GM18508 (cell line): ENCODE measurements around the gene SLU7.
A peak's percentile ranks its signal among the peaks of the same experiment; 100 is the strongest.

ENCODE experiments used
- ATAC-seq: cut with Tn5 transposase; IDR thresholded peaks from one replicate; pipeline ENCODE4 v1.9.1; 2021; ENCODE audit warnings: moderate number of reproducible peaks; ENCODE audit not compliant: insufficient read depth, unreplicated experiment

SLU7 gene

DNA sequence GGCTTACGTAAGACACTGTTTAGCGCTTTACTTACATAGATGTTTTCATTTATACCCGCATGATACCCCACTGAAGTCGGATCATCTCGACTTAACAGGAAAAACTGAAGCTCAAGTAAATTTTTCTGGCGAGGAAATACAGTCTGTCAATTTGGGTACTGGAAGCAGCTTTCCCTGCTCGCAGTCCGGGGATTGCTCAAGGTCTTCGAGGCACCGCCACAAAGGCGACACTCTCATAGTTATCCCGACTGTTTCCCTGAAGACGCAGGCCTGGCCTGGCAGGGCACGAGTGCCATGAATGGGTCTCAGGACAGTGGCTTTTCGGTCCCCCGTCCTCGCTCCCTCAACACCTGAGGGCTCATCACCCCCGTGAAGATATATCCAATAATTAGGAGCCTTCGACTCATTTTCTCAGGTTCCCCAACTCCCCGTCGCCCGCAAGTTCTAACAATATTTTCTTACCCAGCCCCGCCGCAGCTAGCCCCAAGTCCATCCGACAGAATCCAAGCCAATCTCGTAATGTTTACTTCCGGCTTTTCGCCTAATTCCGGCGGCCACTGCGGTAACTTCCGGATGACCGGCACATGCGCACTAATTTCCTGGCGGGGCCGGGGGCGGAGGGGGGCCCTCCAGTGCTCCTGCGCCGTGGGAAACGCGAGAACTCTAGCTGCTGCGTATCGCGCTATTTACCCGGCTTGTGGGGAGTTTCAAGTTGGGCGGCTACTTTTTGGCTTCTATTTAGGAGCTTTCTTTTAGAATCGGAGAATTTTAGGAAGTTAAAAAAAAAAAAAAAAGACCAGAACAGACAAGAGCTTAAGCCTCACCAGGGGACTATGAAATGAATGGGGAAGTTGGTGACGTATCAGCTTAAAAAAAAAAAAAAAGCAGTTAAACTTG is at the start of gene SLU7:
Gene SLU7 (minus strand): TSS at position 521 of the 897 bp plus-strand sequence. CDS start 3,787 bp downstream, outside the sequence.
- ATAC-seq = peak; percentile 48

DNA sequence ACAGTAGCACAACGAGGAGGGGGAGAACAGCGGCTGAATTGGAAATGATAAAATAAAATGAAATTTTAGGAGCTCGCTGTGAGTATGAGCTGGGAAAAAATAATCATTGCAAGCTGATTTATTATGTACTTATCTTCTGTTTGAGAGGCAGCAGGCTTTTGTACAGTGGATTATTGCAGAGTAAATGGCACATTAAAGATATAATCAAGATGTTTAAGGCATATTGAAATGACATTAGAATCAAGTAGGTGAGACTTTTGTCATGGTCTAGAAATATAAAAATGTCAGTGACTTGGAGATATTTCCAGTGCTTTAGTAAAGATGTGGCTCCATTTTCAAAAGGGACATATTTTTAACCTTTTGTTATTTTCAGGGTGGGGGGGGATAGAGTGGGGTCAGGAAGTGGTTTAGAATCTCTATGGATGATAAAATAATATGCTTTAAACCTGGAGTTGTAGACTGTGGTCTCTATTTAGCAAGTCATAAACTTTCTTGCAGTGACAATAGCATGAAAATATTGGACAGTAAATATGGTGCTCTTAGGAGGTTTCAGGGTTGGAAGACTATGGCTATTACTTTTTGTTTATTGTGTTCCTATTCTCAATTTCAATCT is 49.6 kb upstream of the SLU7 start:
- no peak for ATAC-seq

DNA sequence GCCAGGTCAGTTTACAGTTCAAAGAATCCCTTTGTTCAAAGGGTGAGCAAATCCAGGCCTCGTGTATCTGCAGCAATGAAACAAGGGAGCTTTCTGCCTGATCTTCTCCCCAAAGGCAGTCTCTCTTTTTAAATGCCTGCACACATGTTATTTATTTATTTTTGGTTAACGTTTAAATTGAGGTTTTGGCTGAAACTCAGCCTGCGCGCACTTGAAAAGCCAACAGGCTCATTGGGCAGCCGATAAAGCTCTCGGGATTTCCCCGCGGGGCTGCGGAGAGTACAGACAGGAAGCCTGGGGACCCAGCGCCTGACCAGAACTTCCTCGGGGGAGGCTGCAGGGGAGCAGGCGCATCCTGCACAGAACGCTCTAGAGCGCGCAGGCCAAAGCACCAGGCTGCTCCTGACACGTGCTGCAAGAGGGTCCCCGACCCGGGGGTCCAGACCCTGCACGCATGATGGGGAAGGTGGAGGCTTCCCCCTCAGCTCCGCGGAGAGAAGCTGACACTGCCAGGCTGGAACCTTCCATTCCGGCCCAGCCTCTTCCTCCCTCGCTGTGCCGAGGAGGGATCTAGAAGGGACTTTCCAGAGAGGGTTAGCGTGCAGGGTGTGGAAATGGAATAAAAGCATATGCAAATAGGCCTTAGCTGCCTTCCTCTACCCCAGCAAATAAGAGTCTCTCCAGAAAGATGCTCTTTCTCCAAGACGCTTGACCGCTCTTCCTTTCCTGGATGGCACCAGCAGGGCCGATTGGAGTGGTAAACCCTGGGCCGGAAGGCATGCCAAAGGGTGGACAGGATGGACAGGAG is 48.9 kb upstream of the SLU7 start:
- ATAC-seq = peak; percentile 87

DNA sequence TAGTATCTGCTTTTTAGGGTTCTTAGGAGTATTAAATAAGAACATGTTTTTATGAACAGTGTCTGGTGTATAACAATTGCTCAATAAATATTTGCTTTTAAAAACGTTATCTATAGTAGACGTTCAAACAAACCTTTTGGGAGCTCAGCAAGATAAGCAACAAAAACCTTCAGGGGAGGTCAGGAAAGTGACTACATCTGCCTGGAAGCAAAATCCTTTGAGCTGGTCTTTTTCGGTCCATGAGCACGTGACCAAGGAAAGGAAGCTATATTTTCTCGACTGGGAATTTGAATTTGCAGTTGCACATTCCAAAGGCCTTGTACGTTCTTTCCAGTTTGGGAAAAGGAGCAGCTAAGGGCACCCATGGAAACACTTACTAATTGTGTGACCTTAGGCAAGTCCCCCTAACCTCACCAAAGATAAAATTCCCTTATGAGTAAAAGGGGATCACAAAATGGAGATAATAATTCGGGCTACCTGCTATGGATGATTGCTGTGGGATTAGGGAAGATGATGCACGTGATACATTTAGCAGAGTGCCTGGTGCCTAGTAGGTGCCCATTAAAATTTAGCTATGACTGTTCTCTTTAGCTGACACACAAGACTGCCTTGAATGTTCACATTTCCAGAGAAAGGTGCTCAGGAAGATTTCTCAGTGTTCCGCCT is 48.1 kb upstream of the SLU7 start:
- ATAC-seq = no peak

DNA sequence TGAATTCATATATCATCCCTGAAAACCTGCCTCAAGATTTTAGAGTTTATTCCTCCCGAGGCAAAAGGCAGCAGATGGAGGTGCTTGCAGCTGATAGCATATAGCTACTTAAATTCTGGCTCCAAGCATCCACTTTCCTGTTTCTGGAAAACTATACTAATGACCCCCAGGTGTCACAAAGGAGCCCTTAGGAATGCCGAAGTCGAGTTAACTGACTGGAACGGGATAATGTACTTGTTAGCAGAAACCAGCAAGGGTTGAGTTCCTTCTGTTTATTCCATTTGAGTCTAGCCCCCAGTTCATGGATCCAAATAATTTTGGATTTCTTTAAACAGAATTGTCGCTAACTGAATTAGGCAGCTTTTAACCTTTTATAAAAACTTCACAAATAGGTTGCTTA is 47.2 kb upstream of the SLU7 start:
- ATAC-seq = no peak

DNA sequence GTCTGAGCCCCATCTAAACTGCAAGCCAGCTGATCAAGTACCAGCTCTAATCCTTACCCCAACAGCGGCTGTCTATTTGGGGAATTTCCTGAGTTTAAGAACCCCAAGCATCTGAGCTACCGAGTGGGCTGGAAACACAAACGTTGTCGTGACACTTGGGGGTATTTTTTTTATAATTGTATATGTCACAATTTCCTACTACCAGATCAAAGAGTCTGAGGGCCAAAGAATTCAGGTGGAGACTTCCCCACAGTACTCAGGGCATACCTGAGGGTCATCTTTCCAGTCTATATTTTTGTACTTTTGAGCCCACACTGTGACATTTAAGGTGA is 45.6 kb upstream of the SLU7 start:
- no peak for ATAC-seq

DNA sequence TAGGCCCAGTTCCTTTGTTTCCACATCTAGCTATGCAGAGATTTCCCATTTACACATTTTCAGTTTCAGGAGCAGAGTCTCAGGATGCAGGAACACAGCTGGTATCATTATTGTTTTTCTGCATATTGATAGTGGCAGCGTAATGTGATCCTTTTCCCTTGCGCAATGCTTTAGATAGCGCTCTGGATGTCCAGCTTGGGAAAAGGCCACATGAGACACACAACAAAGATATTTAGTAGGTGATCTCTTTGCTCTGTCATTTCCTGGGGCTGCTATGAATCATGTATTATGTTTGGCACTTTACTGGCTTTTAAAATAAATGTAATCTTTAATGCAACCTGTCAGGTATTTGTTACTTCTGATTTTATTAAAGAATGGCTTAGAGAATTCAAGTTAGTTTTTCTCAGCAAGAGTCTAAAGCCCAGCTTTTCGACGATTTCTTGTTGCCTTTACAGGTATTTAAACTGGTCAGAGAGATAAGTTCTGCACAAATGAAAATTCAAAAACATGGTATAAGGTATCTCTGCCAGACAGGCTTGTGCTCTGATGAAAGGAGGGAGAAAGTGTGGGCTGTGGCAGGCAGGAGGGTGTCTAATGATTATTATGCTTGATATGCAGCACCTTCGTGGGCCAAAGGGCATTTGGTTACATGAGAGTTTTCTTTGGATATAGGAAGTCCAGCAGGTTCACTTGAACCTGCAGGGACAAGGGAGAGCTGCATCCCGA is 45.0 kb upstream of the SLU7 start:
- ATAC-seq = no peak

DNA sequence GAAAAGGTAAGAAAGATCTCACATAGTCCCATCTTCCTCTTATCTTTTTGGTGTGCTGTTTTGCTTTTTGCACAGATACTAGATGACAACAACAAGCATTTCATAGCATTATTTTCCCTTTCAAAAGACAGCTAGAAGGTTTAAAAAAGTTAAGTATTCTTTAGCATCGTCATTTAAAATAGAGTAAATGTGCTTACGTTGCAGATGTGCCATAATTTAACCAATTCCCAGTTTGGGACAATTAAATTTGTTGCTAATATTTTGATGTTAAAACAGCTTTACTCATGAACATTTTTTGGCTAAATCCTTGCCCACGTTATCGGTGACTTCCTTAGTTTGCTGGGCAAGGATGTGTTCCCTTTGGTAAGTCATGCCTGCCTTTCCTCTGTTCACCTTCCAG is 44.3 kb upstream of the SLU7 start:
- no peak for ATAC-seq

DNA sequence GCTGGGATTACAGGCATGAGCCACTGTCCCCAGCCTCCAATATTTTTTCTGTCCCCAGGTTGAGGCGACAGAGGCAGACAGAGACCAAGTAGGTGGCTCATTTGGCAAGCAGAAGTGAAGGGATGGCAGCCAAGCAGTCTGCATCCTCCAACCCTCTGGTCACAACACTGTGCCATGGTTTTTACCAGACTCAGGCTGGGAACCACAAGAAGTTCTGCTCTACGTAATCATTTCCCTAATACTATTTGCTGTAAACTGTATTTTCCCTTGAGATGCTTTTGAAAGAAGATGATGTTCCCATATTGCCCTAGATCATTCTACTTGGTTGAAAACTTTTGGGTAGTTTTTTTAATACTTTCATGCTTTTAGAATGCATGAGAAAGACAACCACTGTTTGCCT is 43.3 kb upstream of the SLU7 start:
- ATAC-seq = no peak

DNA sequence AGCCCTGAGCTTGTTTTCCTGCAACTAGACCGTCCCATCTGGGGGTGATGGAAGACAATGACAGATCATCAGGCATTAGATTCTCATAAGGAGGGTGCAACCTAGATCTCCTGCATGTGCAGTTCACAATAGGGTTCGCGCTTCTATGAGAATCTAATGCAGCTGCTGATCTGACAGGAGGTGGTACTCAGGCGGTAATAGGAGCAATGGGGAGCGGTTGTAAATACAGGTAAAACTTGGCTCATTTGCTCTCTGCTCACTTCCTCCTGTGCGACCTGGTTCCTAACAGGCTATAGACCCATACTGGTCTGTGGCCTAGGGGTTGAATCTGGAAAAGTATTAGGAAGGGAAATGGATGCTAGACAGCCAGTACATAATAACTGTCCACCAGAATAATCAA is 42.5 kb upstream of the SLU7 start:
- ATAC-seq = no peak

DNA sequence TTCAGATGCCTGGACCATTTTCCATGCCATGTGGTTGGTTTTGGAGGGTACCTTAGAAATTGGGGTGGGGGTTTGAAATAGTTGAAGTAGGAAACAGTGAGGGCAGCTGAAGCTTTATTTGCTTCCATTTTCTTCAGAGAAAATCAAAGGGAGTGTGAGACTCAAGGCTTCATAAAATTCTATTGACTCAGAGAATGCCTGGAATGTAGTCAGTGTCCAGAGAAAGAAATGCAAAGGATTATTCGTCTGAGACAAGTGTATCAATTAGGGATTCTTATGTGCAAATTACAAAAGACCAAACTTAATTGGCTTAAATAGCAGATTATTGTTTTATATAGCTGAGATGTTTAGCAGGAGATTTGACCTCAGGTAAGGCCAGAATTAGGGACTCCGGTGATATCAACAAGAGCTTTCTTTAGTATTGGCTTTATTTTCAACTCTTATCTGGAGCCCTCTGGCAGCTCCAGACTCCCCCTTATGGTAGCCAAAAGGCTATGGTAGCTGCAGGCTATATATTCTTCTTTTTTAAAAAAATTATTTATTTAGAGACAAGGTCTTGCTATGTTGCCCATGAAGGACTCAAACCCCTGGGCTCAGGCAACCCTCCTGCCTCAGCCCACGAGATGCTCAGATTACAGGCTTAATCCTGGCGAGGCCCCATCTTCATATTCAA is 41.6 kb upstream of the SLU7 start:
- ATAC-seq = no peak

DNA sequence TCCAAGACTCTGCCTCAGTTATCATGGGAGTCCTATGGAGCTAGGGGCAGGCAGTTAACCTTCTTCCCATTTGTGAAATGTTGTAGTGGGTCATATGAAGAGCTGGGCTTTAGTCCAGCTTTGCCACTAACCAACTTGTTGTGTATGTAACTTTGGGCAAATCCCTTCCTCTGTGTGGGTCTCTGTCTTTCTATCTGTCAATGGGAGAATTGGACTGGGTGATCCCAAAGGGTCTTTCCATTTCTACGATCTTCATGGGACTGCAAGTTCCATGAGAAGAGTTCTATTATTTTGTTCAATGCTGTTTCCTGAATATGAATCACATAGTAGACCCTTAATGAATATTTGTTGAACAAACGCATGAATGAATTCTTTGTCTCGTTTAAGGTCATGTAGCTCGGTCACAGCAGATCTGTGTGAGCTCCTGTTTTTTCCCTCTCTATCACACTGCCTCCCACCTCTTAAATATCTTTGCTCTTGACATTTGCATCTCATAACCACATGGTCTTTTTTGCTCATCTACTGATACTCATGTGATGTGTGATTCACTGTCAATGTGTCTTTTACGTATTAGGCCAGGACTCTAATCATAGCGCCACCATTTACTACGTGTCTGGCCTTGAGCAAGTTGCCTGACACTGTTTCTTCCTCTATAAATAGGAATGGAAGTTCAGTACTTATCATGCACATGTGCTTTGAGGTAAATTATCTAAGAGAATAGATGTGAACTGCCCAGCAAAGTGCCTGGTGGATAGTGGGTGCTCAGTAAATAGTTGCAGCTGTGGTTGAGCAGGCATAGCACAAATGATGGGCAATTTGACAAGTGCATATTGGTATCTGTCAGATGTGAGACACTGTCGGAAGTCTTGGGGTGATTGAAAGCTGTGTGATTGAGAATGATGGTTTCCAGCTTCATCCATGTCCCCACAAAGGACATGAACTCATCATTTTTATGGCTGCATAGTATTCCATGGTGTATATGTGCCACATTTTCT is 40.2 kb upstream of the SLU7 start:
- ATAC-seq = peak; percentile 73

DNA sequence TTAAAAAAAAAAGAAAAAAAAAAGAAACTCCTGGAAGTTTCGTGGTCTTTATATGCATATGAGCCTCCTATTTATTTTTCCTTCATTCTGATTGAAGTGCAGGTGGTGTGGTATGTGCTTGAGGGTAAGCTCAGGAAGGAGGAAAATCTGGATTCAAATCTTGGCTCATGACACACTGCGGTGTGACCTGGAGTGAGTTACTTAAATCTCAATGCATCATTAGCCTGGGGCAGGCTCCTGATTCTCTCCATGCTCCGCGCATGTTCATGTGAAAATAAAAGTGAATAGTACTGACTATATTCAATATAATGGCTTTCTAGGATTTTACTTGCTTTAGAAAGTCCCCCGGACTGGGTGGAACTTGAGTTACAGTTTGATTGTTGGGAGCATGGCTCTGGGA is 38.4 kb upstream of the SLU7 start:
- ATAC-seq = no peak

DNA sequence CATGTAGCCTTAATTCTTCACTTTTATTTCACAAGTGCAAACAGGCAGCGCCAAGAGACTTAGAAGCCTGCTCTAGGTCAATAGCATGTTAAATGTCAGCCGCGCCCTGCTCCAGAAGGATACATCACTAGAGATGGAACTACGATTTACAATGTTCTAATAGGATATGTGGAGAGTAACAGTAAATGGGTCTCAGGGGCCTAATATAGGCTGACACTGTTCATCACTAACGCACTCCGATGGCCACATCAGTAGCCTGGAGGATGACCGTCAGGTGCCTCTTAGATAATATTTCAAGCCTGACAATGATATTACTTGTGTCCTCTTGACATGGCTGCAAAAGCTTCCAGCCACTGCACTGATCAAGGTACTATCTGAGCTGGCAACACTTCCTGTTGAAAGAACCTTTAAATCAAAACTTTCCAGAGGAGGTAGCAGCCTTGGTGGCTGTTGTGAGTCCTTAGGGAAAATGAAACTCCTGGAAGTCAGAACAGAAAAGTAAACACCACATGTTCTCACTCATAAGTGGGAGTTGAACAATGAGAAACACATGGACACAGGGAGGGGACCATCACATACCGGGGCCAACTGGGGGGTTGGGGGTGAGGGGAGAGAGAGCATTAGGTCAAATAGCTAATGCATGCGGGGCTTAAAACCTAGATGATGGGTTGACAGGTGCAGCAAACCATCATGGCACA is 37.7 kb upstream of the SLU7 start:
- no peak for ATAC-seq

DNA sequence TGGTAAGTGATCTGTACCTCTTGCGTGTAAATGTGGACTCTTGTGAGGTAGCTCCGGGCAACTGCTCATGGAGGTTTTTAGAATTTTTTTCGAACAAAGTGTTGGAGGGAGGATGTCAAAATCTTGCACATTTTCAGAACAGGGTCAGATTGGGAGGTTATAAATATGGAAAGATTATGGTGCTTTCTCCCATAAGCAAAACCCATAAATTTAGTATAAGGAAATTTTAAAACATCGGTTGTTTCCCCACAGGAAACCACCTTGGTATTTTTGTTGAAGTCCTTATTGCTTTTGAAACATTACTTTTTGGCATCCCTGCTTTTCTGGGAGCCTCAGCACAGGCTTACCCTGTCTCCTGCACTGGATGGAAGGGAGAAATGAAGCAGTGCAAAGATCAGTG is 36.7 kb upstream of the SLU7 start:
- ATAC-seq = no peak

DNA sequence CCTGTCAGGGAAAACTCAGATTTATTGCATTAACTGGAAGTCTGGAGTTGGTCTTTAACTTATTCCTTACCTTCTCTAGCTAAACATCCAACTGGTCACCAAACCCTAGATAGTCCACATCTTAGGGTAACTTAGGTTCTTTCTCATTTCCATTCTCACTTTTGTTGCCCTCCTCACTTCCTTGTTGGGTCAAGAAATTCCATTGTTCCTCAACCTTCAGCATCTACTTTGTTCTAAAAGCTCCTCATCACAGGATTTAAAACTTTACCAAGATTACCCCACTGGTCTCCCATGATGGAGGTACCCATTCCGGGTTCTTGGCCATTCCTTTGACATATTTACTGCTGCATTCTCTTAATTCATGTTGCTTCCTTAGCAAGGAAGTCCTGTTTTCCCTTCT is 34.9 kb upstream of the SLU7 start:
- ATAC-seq = no peak

DNA sequence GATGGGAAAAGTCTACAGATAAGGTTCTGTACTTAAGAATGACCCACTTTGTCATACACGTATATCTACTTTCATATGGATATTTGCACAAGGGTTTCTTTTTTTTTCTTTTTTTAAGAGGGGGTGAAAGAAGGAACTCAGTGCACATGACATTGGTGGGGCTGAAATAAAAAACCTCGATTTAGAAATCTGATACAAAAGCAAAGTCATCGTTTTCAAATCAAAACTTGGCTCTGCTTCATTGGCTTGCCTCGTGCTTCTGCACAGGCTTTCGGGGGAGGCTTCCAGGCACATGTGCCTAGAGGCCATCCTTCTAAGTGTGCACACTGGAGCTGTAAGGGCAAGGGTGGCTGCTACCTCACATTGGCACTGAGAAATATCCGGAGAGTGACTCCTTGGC is 33.9 kb upstream of the SLU7 start:
- no peak for ATAC-seq

DNA sequence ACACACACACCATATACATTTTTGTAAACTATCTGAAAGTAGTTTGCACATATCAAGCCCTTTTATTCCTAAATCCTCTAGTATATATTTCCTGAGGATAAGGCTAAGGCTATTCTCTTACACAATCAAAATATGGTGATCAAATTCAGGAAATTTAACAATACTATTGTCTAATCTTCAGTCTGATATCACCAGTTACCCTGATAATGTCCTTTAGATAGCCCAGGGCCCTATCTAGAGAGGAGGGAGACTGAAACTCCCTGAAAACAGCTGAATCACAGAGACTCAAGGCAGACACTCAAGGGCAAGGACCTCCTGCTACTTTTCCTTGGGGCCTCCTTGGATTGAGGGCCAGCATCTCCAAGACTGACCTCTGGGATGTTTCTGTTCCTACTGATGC is 33.2 kb upstream of the SLU7 start:
- ATAC-seq = no peak
